HG02798 (cell line): ENCODE results near the gene DMD.

Experiments
- ATAC-seq: cut with Tn5 transposase; IDR thresholded peaks from one replicate; pipeline ENCODE4 v1.9.1; 2021; ENCODE audit warnings: mild to moderate bottlenecking; ENCODE audit not compliant: unreplicated experiment, poor library complexity

DMD gene

GRCh38 chrX:31820430-31821210 is 1390.7 kb downstream of the DMD start:
- ATAC-seq, result no peak

GRCh38 chrX:31819455-31819854 is 1391.9 kb downstream of the DMD start:
- ATAC-seq, result no peak

DNA sequence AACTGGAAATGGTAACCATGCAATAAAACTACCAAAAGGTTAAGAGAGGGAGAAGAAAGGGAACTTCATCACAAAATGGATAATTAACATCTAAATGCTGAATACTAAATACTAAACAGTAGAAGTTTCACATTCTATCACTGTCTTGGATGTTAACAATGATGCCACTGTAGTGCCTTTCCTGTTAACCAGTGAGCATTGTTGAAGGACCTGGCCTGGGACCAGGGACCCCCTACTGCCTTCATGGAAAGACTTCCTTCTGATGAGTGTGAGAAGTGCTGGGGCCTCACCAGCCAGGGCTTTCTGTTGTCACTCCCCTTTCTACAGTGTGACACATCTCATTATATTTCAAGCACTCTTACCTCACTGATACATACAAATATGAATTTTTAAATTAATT is 1400.2 kb downstream of the DMD start:
- no peak for ATAC-seq

GRCh38 chrX:31808357-31808756 is 1403.0 kb downstream of the DMD start:
- no peak for ATAC-seq

GRCh38 chrX:31807165-31807564 is 1404.2 kb downstream of the DMD start:
- no peak for ATAC-seq

- ATAC-seq, result no peak
These were observed 1405.6 kb downstream of the DMD start for GRCh38 chrX:31805781-31806180.

DNA sequence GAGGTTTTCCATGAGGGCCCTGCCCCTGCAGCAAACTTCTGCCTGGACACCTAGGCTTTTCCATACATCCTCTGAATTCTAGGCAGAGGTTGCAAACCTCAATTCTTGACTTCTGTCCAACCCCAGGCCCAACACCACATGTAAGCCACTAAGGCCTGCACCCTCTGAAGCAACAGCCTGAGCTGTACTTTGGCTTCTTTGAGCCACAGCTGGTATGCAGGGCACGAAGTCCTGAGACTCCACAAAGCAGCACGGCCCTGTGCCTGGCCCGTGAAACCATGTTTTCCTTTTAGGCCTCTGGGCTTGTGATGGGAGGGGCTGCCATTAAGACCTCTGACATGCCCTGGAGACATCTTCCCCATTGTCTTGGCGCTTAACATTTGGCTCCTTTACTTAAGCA is 1411.1 kb downstream of the DMD start:
- ATAC-seq, result no peak

GRCh38 chrX:31796624-31797023 is 1414.7 kb downstream of the DMD start:
- ATAC-seq, result no peak

- no peak for ATAC-seq
These were observed 1463.9 kb downstream of the DMD start for GRCh38 chrX:31747411-31747810.

GRCh38 chrX:31743004-31743403 is 1468.3 kb downstream of the DMD start:
- no peak for ATAC-seq

- ATAC-seq, result no peak
These were observed 1493.9 kb downstream of the DMD start for GRCh38 chrX:31717474-31717873.

- ATAC-seq, result no peak
These were observed 1495.7 kb downstream of the DMD start for GRCh38 chrX:31715675-31716074.

GRCh38 chrX:31714797-31715196 is 1496.6 kb downstream of the DMD start:
- no peak for ATAC-seq

DNA sequence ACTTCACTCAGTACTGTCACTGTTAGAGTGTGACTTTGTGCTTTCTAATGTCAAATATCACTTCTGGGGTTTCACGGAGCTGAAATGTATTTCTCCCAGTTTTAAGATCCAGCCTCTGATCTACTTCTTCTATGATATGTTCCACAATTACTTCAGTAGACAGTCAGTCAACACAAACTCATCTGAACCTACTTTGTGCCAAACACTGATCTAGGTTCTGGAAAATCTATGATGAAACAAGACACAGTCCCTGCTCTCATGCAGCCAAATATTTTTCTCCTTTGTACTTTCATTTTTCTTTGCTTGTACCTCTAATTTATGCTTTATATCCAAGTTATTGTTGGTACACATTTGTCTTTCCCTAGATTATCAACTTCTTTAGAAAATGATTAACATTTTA is 1498.2 kb downstream of the DMD start:
- ATAC-seq, result no peak

DNA sequence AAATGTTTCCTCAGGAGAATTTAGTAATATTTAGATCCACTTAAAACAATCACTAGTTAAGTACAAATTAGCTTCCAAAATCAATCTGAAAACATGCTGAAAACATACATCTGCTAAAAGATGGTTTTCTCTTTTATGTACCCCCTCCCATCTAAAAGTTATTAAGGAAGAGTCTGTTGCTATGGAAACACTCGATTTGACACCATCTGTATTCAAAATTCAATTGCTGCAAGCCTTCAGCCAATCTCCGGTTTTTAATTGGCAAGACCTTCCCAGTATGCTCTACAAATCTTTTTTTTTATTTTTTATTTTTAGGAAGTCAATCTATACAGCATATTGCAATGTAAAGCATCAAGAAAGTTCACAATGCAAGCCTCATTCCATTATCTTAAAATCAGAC is 1500.2 kb downstream of the DMD start:
- ATAC-seq, result no peak

DNA sequence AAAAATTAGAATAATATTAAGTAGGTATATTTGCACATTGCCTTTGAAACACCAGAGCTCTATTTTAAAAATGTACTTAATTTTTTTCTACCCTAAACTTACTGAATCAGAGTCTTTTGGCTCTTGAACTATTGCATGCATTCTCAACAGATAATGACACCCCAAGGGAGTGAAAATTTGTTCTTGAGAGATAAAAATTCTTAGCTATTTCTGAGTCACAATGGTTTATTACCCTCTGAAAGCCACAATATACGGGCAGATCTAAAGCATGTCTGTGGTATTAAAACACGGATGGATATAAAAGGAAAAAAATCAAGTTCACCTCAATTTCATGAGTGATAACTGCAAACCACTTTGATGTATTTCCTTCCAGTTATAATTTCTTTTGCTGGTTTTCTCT is 1503.2 kb downstream of the DMD start:
- no peak for ATAC-seq

- ATAC-seq, result no peak
These were observed 1504.9 kb downstream of the DMD start for GRCh38 chrX:31706466-31706865.

- ATAC-seq, result no peak
These were observed 1505.5 kb downstream of the DMD start for GRCh38 chrX:31705816-31706215.

- ATAC-seq, result no peak
These were observed 1506.4 kb downstream of the DMD start for GRCh38 chrX:31704938-31705337.

DNA sequence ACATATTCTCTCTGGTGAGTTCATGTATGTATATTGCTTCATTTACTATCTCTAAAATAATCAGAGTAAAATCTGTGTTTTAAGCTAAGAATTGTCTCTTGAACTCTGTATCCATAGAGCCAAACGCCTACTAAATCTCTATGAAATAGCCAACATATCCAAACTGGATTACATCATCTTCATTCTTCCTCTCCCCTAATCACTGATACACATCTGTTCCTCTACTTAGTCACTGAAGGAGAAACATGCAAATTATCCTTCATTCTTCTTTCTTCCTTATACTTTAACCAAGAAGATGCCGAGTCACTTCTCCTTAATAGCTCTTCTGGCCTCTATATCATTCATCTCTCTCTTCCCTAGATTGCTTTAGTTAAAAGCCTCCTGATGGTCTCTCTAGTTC is 1509.1 kb downstream of the DMD start:
- ATAC-seq, result no peak

DNA sequence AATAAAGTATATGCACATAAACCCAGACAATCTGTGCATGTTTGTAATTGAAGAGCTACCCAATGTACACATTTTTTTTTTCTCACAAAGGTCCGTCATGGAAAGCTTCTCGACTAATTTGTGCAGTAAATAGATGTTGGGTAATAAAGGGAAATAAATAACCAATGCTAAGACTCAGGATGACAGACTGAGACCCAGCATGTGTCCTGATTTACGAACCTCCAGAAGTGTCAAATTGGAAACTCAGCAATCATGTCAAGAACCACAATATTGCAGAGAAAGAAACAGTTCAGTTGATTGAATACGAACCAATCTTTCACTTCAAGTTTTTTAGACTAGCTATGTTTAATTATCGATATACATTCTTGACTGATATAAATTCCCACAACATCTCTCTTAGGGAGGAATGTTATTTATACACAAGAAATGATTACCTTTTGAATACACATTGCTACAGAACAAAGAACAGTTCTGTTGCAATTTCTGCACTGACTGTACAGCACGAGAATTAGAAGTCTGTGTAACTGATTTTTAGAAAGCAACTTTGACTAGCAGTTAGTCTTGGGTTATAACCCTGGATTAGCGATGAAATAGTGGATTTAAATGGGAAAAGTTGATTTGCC is 1513.9 kb downstream of the DMD start:
- no peak for ATAC-seq

- ATAC-seq, result no peak
These were observed 1531.5 kb downstream of the DMD start for GRCh38 chrX:31679861-31680260.
